Chondrocyte (in vitro differentiated cells): ENCODE measurements around the gene PRR30. TPM values are rescaled to one million over a fixed set of nuclear protein-coding genes. Genes with fewer than 3 reads are reported as not detected.

Source experiments
- DNase-seq: peaks from one replicate; pipeline ENCODE4 v3.0.0; 2021; ENCODE audit warnings: mixed read lengths, low spot score
- H3K27ac Mint-ChIP-seq: one replicate; pipeline ENCODE4 v1.8.0; 2021; ENCODE audit warnings: mild to moderate bottlenecking, moderate library complexity, mixed read lengths; ENCODE audit not compliant: unreplicated experiment
- H3K27me3 Mint-ChIP-seq: 2 replicates; pipeline ENCODE4 v1.8.0; 2021; ENCODE audit warnings: low read depth, mixed read lengths
- H3K36me3 Mint-ChIP-seq: 2 replicates; pipeline ENCODE4 v1.8.0; 2021; ENCODE audit warnings: low read depth, mixed read lengths
- H3K4me1 Mint-ChIP-seq: 2 replicates; pipeline ENCODE4 v1.8.0; 2021; ENCODE audit warnings: low read depth, mild to moderate bottlenecking, mixed read lengths
- H3K4me3 Mint-ChIP-seq: one replicate; pipeline ENCODE4 v1.8.0; 2021; ENCODE audit warnings: mild to moderate bottlenecking, moderate library complexity, mixed read lengths; ENCODE audit not compliant: unreplicated experiment
- H3K9me3 Mint-ChIP-seq: 2 replicates; pipeline ENCODE4 v1.8.0; 2021; ENCODE audit warnings: low read depth, mixed read lengths
- total RNA-seq: library from RNA; stranded (reverse); gene quantifications from 3 replicates; pipeline ENCODE4 v1.2.1, GENCODE V29; 2021
- TF ChIP-seq, protein P1 (sequence below): fragments of 200-600 bp; sonication (generic); IDR thresholded peaks from 2 replicates; pipeline ENCODE4 v1.5.0; 2021; ENCODE audit warnings: antibody characterized with exemption, mild to moderate bottlenecking, moderate library complexity

Gene PRR30
- total RNA-seq, 1 donor from 2014 or later: not detected

DNA sequence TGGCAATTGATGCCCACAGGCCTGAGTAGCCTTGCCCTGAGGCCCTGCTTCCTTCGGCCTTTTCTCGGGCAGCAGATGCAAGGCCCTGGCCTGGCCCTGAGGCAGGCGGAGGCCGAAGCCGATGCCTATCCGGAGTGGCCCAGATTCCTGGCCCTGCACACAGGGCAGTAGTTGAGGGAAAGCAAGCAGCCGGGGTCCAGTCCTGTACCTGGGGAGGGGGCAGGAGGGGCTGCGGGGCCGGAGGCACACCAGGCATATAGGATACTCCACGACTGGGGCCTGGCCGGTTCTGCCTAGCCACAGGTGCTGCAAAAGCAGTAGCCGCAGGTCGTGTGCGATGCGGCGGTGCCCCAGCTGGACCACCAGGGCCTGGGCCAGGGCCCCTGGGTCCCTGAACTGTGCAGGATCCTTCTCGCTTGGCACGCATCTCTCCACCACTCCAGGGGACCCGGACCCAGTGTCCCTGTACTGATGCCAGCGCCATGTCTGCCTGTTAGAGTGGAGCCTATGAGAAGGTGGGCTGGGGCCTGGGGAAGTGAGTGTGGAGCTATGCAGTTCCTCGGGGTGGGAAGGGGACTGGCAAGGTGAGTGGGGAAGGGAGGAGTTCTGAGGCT, 1.8 kb downstream of the PRR30 start:
- DNase-seq: no peak
- H3K9me3 Mint-ChIP-seq: no peaks in the 10 kb centered on the region
- peaks cover 14% of the 10 kb centered on the region for H3K4me1 Mint-ChIP-seq
- no peak overlapping the region for H3K27ac Mint-ChIP-seq
- H3K36me3 Mint-ChIP-seq: peaks cover 3% of the 10 kb centered on the region
- H3K4me3 Mint-ChIP-seq: no peak overlapping the region
- H3K27me3 Mint-ChIP-seq: peaks cover 4% of the 10 kb centered on the region
- TF ChIP-seq, protein P1, sequence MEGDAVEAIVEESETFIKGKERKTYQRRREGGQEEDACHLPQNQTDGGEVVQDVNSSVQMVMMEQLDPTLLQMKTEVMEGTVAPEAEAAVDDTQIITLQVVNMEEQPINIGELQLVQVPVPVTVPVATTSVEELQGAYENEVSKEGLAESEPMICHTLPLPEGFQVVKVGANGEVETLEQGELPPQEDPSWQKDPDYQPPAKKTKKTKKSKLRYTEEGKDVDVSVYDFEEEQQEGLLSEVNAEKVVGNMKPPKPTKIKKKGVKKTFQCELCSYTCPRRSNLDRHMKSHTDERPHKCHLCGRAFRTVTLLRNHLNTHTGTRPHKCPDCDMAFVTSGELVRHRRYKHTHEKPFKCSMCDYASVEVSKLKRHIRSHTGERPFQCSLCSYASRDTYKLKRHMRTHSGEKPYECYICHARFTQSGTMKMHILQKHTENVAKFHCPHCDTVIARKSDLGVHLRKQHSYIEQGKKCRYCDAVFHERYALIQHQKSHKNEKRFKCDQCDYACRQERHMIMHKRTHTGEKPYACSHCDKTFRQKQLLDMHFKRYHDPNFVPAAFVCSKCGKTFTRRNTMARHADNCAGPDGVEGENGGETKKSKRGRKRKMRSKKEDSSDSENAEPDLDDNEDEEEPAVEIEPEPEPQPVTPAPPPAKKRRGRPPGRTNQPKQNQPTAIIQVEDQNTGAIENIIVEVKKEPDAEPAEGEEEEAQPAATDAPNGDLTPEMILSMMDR: no peak

DNA sequence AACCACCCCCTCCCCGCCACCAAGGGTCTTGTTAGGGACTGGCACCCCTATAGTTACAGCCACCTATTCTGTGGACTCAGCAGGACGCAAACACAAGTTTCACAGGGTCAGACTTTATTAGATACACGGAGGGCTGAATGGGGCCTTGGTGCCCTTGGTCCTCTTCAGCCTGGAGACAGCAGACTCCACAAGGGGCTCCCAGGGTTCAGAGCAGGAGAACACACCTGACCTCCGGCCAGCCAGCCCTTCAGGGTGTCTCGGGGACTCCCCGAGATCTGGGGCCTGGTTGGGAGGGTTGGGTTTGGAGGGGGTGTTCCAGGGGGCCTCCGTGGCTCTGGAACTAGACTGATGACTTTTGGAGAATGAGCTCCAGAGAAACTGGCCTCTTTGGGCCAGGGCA, 2.5 kb downstream of the PRR30 start:
- Mint-ChIP-seq H3K9me3 (no peaks in the 10 kb centered on the region), H3K4me3 (no peak overlapping the region), H3K4me1 (peaks cover 14% of the 10 kb centered on the region), H3K36me3 (peaks cover 3% of the 10 kb centered on the region), H3K27me3 (peaks cover 1% of the 10 kb centered on the region), H3K27ac (no peak overlapping the region)
- TF ChIP-seq, protein P1: no peak
- DNase-seq: no peak

DNA sequence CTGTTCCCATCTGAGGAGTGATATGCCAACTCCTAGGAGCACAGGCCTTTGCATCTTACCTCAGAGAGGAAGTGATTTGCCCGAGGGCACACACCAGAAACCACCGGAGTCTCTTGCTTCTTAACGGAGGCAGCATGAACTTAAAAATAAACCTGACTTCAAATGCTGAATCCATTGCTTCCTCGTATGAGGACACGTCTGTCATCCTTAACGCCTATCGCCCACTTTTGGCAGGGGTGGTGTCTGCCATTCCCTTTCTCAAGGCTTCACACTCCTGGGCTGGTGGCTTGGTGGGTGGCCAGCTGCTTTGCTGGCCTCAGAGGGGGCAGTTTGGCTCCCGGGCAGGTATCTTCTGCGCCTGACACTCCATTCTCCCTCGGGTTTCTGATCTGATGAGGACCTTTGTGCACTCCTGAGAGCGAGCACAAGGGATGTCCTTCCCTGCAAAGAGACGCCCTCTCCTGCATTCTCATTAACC, 3.7 kb downstream of the PRR30 start:
- TF ChIP-seq, protein P1: no peak
- no peak overlapping the region for H3K27ac Mint-ChIP-seq
- peak overlapping the region; percentile 91 for H3K4me3 Mint-ChIP-seq
- H3K36me3 Mint-ChIP-seq: peaks cover 9% of the 10 kb centered on the region
- H3K27me3 Mint-ChIP-seq: no peaks in the 10 kb centered on the region
- H3K4me1 Mint-ChIP-seq: peaks cover 14% of the 10 kb centered on the region
- no peak for DNase-seq
- no peaks in the 10 kb centered on the region for H3K9me3 Mint-ChIP-seq

DNA sequence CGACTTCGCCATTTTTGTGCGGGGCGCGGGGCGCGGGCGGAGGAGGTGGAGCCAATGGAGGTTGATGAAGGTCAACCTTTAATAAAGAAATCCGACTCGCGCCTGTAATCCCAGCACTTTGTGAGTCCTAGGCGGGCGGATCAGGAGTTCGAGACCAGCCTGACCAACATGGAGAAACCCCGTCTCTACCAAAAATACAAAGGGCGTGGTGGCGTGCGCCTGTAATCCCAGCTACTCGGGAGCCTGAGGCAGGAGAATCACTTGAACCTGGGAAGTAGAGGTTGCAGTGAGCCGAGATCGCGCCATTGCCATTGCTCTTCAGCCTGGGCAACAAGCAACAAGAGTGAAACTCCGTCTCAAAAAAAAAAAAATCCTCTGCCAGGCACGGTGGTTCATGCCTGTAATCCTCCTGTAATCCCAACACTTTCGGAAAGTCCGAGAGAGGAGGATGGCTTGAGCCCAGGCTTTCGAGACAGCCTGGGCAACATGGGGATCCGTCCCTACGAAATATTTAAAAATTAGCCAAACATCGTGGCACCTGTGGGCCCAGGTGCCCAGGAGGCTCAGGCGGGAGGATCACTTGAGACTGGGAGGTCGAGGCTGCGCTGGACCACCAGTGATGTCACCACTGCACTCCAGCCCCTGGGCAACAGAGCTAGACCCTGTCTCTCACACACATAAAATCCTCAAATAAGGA, 4.3 kb downstream of the PRR30 start:
- Mint-ChIP-seq H3K27me3 (no peaks in the 10 kb centered on the region), H3K4me3 (peak overlapping the region; percentile 91), H3K4me1 (peaks cover 14% of the 10 kb centered on the region), H3K36me3 (peaks cover 9% of the 10 kb centered on the region), H3K9me3 (no peaks in the 10 kb centered on the region), H3K27ac (no peak overlapping the region)
- no peak for DNase-seq
- TF ChIP-seq, protein P1: no peak

DNA sequence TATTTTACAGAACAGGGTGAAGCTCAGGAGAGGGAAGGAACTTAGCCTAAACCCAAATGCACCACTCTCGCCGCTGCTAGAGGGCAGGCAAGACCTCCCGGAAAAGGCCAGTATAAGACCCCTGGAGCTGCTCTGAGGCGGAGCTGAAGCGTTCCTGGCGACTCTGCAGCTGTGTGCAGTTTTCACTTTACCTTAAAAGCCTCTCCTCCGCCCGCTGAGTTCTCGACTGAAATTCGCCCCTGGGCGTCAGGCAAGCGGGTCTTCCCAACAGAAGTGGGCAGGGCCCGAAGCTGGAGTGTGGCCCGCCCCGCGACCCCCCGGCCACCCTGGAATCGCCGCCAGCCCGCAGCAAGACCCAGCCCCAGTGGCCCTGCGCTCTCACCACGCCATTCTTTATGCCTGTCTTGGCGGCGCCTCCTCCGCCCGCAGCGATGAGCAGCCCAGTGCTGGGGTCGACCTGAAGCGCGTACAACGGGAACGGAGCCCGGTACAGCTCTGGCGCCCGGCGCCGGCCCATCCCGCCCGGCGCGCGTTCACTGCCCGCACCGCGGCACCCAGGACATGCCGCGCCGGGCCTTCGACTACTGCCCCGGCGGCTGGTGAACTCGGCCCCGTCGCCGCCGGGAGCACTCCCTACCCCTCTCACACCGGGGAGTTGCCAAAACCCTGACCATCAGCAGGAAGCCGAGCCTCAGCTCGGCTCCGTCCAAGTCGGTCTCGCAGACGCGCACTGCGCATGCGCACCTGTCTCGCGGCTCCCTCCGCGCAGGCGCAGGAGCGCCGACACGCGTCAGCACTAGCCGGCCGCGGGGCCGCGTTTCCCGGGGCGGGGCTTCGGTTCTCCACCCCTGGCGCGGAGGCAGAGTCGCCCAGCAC, 5.1 kb downstream of the PRR30 start, which contains the start of gene PREB:
Gene PREB, minus strand, starts transcription at position 732 of the 876 bp plus-strand sequence. Its CDS starts 215 bp downstream, at position 517.
- H3K4me1 Mint-ChIP-seq: peaks cover 14% of the 10 kb centered on the region
- H3K4me3 Mint-ChIP-seq: peak within 1 kb of the TSS; percentile 91
- H3K27ac Mint-ChIP-seq: peak within 1 kb of the TSS; percentile 94
- DNase-seq: peak; percentile 99
- H3K36me3 Mint-ChIP-seq: peaks cover 9% of the 10 kb centered on the region
- H3K27me3 Mint-ChIP-seq: no peaks in the 10 kb centered on the region
- H3K9me3 Mint-ChIP-seq: no peaks in the 10 kb centered on the region
- TF ChIP-seq, protein P1: peak; percentile 66
